Measurements from ENCODE around the gene FOXP1.

- TF ChIP-seq CTCF (IDR thresholded peaks at IDR 0.05) (no peak), POLR2AphosphoS5 (IDR thresholded peaks at IDR 0.05; ENCODE audit: low read depth, low read length) (no peak)
These were observed 132.5 kb downstream of the FOXP1 start for GRCh38 chr3:71451060-71451459.

All from Panc1 (cell line).